ENCODE results near the gene NECTIN1.

NECTIN1 gene

DNA sequence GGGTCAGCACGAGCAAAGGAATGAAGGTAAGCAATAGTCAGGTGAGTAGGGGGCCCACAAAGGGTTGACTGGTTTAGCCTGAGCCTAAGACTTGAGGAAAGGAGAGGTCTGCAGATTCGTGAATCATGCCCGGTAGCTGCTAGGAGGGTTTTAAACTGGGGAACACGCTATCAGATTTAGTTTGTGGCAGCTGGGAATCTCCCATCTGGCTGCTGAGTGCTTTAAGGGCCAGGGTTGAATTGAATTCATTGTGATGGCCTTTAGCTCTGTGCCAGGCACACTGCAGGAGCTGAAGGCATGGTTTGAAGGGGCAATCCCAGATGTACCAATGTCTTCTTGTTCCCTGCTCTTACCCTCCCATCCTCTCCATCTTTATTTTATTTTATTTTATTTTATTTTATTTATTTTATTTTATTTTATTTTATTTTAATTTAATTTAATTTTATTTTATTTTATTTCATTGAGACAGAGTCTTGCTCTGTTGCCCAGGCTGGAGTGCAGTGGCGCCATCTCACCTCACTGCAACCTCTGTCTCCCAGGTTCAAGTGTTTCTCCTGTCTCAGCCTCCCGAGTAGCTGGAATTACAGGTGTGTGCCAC is 1.9 kb upstream of the NECTIN1 start:
- DNase-seq = no peak

DNA sequence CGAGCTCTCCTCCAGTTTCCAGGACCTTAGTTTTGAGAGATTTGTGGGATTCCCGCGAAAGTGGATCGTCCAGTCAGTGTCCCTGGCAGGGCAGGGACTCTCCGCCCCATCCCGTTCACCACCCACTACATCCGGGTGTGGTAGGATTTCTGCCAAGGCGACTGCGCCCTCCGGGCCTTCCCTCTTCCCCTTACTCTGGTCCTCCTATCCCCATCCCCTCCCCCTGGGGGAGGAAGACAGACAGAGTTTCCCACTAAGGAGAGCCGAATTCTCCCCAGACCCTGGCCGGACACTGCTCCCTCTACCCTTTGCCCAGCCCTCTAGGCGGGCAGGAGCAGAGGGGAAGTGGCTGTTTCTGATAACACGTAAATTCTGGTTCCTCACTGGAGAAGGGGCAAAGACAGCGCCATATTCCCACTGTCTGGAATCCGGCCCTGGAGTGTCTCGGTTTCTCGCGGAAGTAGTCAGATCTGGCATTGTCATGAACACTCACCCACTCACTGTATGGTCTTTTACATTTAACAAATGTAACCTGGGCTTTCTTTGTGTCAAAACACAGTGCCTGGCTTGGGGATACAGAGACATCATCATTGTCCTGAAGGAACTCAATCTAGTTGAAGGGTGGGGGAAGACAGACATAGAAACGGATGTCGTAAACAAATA is 1.1 kb upstream of the NECTIN1 start:
- DNase-seq = no peak

DNA sequence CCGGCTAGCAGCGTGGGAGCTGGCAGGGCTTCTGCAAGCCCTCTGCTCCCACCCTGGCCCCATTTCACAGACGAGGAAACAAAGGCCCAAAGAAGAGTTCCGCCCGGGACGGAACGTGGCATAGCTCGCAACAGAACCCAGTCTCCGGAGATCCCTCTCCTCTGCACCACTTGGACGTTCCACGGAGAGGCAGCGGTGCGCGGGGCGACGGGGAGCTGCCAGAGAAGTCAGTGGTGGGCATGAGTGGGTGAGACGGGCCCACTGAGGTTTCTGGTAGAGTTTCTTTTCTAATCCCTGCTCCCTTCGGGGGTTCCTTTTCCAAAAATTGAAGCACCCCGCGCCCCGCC is 554 bp upstream of the NECTIN1 start:
- DNase-seq = no peak

DNA sequence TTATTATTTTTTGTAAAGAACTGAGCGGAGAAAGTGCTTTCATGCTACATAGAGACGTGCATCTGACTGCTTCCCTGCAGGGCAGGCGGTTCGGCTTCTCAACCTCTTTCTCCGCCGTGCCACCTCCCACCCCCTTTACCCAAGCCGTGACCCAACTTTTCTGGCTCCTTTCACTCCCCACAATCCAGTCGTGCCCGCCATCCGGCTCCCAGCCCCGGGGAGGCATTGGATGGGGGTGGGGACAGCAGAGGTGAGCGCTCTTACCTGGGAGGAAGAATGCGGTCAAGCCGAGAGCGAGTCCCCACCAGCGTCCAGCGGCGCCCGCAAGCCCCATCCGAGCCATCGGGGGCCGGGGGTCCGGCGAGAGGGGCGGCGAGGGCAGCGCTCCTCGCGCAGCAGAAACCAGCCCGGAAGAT is 781 bp downstream of the NECTIN1 start:
- no peak for DNase-seq

DNA sequence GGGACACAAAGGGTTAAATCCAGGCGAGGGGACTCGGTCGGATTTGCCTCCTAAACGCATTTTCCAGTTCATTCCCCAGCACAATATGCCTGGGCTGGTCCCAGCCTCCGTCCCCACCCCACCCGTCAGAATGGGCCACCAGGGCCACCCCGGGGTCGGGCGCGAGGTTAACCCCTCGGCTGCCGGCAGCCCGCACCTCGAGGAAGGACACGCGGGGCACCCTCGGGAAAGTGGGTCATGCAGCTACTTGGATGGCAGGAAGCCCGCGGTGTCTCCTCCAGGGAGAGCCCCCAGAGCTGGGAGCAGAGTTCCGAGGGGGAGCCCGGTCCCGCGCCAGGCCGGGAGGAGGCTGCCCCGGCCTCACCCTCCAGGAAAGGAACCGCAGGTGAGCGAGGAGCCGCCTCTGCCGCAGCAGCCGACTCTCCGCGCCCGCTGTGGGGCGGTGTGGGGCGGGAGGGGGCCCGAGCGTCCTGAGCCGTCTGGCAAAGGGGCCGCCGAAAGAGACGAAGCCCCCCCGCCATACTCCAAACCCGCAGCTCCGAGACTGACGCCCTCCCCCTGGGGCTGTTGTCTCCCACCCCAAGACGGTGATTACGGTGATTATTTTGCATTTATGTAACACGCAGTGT is 1.4 kb downstream of the NECTIN1 start:
- no peak for DNase-seq

DNA sequence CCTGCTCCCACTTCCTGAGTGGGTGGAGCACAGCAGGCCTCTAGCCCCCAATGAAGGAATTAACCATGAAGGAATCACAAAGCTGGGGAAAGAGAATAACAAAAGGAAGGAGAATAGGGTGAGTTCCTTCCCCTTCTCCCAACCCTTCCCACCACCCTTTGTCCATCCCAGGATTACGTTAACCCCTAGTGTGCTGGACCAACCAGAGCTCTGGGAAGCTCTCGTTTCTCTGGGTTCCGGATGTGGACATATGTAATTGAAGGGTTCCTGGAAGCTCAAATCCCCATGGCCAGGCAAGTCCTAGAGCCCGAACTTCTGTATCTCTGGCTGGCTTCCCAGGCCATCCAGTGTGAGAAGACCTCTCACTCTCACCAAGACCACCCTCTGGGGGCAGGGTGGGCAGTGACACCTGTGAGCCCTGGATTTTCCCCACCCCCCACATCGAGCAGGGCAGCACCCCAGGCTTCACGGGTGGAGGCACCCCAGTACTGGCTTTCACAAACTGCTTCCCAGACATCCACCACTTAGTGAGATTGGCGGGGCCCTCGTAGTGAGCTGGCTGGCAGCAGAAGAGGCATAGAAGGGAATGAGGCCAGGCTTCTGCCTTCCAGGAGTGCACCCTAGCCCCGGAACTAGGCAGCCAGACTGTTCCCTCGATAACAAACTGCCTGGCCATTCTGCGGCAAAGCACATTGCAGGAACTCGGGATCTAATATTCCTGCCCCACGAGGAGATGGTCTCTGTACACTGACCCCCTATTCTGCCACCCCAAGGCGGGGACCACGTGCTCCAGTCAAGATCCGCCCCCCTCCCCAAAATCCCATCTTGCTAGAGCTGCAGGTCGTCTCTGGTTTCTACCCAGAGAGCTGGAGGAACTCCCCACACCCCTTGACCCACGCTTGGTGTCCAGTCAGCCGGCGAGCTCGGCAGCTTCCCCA is 2.1 kb downstream of the NECTIN1 start:
- no peak for DNase-seq

- DNase-seq = no peak
Measured at GRCh38 chr11:119726150-119726553, 2.8 kb downstream of the NECTIN1 start.

DNA sequence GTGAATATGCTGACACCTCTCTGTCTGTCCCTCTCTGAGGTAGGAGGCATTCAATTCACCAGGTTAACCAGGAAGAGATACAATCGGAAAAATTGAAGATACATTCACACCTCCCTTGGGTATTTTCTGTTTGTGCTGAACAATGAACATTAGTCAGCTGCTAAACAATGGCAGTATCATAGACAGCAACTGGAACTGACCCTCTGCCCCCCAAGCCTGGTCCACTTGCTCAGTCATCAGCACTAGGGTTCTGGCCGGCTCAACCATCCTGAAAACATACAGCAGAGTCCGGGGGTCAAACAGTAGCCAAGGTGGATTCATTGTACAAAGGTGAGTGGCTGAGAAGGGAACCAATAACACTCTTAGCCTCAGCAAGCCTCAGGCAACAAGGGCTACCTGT is 4.0 kb downstream of the NECTIN1 start:
- DNase-seq = no peak

DNA sequence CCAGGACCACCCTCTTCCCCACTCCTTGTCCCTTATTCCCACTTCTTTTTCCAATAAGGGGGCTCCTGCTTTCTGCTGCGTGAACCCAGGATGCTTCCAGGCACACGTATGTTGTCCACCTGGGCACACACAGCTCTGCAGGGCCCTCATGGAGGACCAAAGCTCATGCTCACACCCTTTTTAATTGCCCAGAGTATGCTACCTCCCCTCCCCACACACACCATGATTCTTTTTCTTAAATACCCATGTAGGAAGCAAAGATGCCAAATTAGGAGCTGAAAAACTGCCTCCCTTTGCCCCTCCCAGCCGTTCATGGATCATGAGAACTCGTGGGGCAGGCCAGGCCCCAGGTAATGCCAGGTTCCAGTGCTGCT is 5.1 kb downstream of the NECTIN1 start:
- no peak for DNase-seq

DNA sequence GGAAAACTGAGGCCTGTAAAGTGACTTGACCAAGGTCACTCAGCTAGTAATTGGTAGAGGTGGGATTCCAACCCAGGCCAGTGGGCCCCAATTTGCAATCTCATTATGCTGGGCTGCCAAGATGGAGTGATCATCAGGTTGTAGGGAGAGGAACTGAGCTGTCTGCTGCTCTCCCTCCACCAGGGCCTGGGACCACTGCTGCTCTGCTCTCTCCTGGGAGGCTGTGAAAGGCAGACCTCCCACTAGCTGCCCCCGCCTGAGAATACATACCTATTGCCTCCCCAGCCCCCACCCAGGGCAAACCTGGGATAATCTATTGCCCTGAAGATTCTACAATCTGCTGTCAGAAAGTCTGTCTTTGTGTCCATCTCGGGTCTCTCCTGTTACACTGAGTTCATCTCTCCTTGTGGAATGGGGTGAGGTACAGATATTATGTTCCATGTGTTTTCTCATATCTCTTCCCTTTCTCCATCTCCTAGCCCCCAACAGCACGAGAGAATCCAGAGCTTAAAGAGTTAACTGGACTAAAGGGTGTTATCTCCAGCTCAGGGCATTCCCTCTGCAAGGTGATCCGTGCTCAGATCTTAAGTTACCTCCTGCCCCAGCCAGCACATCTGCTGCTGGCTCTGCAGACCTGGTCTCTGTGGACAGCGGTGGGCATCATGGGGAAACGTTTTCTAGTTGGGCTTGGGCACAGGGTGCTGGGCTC is 5.6 kb downstream of the NECTIN1 start:
- DNase-seq = no peak

GRCh38 chr11:119722281-119722794 is 6.7 kb downstream of the NECTIN1 start:
- DNase-seq = no peak

GRCh38 chr11:119721129-119722120 is 7.6 kb downstream of the NECTIN1 start:
- no peak for DNase-seq

- DNase-seq = no peak
Measured at GRCh38 chr11:119720311-119720913, 8.6 kb downstream of the NECTIN1 start.

- DNase-seq = no peak
Measured at GRCh38 chr11:119717839-119718534, 11.0 kb downstream of the NECTIN1 start.

DNA sequence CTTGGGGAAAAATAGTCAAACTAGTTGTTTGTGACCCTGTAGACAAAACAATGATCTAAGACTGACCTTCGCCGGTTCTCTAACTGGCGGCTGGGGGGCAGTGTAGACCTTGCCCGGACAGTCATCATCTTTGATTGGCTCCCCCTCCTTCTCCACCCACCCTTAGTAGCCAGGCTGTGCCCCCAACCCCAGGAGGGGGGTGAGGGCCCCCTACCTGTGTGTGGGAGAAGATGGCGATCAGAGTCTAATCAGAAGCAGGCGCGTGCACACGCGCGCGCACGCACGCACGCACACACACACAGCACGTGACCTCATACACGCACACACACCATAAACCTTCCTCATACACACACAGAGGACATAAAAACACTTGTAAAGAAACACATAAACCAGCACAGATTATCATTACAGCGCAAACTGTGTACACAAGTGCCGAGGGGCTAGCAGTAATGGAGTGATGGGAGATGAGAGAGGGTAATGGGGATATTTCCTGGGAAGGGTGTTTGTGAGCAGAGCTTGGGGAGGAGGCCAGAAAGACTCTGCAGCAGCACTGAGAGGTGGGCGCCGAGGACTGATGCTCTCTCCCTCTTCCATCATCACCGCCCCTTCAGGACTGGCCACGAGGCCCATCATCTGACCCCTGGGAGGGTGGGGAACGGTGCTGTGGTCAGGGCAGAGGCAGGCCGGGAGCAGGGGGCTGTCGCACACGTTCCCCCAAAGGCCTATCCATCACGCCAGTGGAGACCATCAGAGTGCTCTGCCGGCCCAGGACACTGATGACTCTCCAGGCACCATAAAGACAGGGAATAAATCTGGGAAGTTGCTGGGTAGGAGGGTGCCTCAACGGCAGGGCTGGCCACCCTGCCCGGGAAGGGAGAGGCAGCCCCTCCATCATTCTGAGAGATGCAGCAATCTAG is 12.2 kb downstream of the NECTIN1 start:
- DNase-seq = no peak

GRCh38 chr11:119714590-119714989 is 14.4 kb downstream of the NECTIN1 start:
- no peak for DNase-seq

DNA sequence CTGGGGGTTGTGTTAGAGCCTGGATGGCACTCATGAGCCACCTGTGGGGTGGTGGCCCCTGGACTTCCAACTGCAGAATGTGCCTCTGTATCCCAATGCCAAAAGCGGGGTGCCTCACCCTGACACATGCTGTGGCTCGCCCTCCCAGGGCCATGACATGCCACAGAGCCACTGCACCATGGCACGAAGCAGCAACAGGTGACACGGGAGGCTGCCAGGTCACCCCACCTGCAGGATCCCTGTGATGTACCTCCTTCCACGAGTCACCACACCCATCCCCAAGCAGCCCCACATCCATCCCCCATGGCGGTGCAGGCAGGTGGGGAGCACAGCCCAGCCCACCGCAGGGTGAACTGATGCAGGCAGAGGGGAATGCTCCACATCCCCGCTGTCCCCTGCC is 14.8 kb downstream of the NECTIN1 start:
- no peak for DNase-seq

- no peak for DNase-seq
Measured at GRCh38 chr11:119713359-119714040, 15.5 kb downstream of the NECTIN1 start.

All from amniotic stem cell (primary cell).